Prostate gland (tissue), 2 donors: Measurements from ENCODE around the gene PEAR1. TPM values are rescaled to one million over a fixed set of nuclear protein-coding genes. Genes with fewer than 3 reads are reported as not detected.

ENCODE experiments used
- DNase-seq: peaks from one replicate; pipeline ENCODE4 v3.0.0-alpha.2; 2019; ENCODE audit warnings: low spot score
- H3K27ac ChIP-seq, 2 donors: fragments of 200-600 bp; sonication (generic); 2 replicates each; pipeline ENCODE4 v1.5.1; 2017 to 2019
- H3K27me3 ChIP-seq: fragments of 200-600 bp; sonication (generic); replicated peaks from 2 replicates; pipeline ENCODE4 v1.5.1; 2019; ENCODE audit not compliant: insufficient read depth
- H3K36me3 ChIP-seq, 2 donors: fragments of 200-600 bp; sonication (generic); 1 replicate in 1 of 2; 2 replicates in 1 of 2; pipeline versions ENCODE4 v1.5.1 to v1.8.1; 2017 to 2019
- H3K4me1 ChIP-seq: fragments of 200-600 bp; sonication (generic); replicated peaks from 2 replicates; pipeline ENCODE4 v1.5.1; 2019
- H3K4me3 ChIP-seq, 2 donors: fragments of 200-600 bp; sonication (generic); 2 replicates each; pipeline ENCODE4 v1.5.1; 2017 to 2019
- H3K9me3 ChIP-seq: fragments of 200-600 bp; sonication (generic); 2 replicates; pipeline ENCODE4 v1.5.1; 2017
- POLR2A ChIP-seq: fragments of 450-650 bp; IDR thresholded peaks from one replicate; pipeline ENCODE4 v1.6.1; 2016; ENCODE audit warnings: antibody characterized with exemption, mild to moderate bottlenecking
- POLR2AphosphoS5 ChIP-seq: sonication (generic); formaldehyde crosslinking; IDR thresholded peaks from one replicate; pipeline ENCODE4 v1.6.1; 2017; ENCODE audit warnings: antibody characterized with exemption
- WGBS: methylation state at CpG from one replicate; pipeline ENCODE4 v1.1.5; 2018; 5-methylcytosine and 5-hydroxymethylcytosine counted together
- intact Hi-C: fragments of 100-400 bp; cut with DNase I; formaldehyde crosslinking; loops from one replicate; pipeline ENCODE4 v1.14.2; 2022
- total RNA-seq, 2 donors: library from RNA; depleted of rRNA; stranded (reverse); fragments of >200 nt; gene quantifications; one replicate each; pipeline ENCODE4 v1.1.0, GENCODE V29; 2016
- TF ChIP-seq, protein P1 (sequence below), 4 experiments: fragments of 200-600 bp in 2 of 4; fragments of 450-650 bp in 2 of 4; sonication (generic) in 2 of 4; IDR thresholded peaks; 1 replicate in 3 of 4; 2 replicates in 1 of 4; pipeline ENCODE4 v1.5.1; 2016 to 2019; ENCODE audit warnings: antibody characterized with exemption in 4 of 4, mild to moderate bottlenecking in 2 of 4, moderate library complexity in 2 of 4

Gene PEAR1
- total RNA-seq, 2 donors from 2014 or later: 3.6 to 20.0 TPM

DNA sequence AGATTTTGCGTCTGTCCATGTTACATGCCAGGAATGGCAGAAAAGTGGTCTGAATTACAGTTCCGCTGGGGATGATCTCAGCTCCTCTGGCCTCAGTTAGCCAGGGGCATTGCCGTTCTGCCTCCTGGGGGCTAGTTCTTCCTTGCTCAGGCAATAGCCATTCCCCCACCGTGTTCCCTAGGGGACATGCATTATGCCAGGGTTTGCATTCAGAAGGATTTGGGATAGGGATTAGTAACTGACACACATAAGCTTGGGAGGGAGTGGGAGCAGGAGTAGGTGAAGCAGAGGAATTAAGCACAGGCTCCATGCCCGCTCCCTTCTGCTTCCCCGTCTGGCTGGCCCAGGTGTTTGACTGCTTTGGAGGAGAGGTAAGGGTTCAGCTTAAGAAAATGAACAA is 39.6 kb downstream of the PEAR1 start:
- intact Hi-C loops: no loop called here
- Histone ChIP-seq H3K27me3 (no peaks in the 10 kb centered on the region), H3K27ac (no peak overlapping the region), H3K4me1 (no peaks in the 10 kb centered on the region), H3K36me3 (no peaks in the 10 kb centered on the region), H3K9me3 (no peaks in the 10 kb centered on the region), H3K4me3 (no peak overlapping the region)
- 76% methylated on average over 6 of the region's 6 CpGs for WGBS
- no peak for DNase-seq
- TF ChIP-seq, protein P1, sequence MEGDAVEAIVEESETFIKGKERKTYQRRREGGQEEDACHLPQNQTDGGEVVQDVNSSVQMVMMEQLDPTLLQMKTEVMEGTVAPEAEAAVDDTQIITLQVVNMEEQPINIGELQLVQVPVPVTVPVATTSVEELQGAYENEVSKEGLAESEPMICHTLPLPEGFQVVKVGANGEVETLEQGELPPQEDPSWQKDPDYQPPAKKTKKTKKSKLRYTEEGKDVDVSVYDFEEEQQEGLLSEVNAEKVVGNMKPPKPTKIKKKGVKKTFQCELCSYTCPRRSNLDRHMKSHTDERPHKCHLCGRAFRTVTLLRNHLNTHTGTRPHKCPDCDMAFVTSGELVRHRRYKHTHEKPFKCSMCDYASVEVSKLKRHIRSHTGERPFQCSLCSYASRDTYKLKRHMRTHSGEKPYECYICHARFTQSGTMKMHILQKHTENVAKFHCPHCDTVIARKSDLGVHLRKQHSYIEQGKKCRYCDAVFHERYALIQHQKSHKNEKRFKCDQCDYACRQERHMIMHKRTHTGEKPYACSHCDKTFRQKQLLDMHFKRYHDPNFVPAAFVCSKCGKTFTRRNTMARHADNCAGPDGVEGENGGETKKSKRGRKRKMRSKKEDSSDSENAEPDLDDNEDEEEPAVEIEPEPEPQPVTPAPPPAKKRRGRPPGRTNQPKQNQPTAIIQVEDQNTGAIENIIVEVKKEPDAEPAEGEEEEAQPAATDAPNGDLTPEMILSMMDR (IDR thresholded peaks at IDR 0.05): no peak
- TF ChIP-seq POLR2AphosphoS5: no peak

DNA sequence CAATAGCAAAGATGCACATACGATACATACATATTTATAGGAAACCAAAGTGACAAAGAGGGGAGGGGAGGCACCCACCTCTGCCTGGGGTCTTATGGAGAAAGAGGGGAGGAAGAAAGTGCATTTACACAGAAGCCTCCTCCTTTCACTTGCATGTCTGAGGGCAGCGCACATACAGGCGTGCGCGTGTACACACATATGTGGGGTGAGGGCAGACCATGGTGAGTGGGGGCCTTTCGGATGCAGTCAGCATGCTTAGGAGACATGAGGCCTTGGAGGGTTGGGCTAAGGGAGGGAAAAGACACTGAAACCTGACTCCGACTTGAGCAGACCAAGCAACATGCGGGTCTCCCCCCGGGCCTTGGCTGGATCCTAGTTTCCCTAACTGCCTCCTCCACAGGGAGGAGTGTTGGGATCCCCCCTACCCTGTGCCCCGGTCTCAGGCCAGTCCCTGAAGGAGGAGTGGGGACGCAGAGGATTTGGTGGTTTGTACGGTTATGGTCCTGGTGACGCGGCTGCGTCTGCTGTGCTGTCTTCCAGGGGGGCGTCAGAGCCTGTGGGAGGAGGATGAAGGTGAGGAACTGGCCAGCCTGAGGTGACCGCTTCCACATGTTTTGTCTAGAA is 42.1 kb downstream of the PEAR1 start:
- no peak overlapping the region for H3K4me3 ChIP-seq
- DNase-seq: no peak
- no peaks in the 10 kb centered on the region for H3K36me3 ChIP-seq
- no peak overlapping the region for H3K27ac ChIP-seq
- TF ChIP-seq POLR2A (no peak), POLR2AphosphoS5 (no peak)
- TF ChIP-seq, protein P1 (IDR thresholded peaks at IDR 0.05): no peak
- H3K4me1 ChIP-seq: no peaks in the 10 kb centered on the region
- no peaks in the 10 kb centered on the region for H3K9me3 ChIP-seq
- no peaks in the 10 kb centered on the region for H3K27me3 ChIP-seq
- intact Hi-C loops: no loop called here
- WGBS: 74% methylated on average over 17 of the region's 17 CpGs

DNA sequence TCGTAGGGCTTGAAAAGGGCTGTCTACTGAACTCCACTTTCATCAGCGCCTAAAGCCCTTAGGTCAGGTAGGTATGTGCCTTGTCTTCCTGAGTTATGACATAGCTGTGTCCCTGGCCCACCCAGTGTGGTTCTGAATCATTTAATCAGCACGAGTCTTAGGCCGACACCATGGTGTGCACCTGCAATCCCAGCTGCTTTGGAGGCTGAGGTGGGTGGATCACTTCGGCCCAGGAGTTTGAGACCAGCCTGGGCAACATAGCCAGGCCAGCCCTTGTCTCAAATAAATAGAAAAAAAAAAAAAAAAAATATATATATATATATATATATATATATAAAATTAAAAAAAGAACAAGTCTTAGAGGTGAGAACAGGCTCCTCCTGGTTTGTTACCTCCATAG is 42.7 kb downstream of the PEAR1 start:
- intact Hi-C loops: no loop called here
- no peaks in the 10 kb centered on the region for H3K4me1 ChIP-seq
- TF ChIP-seq, protein P1 (IDR thresholded peaks at IDR 0.05): no peak
- TF ChIP-seq POLR2A (no peak), POLR2AphosphoS5 (no peak)
- no peaks in the 10 kb centered on the region for H3K9me3 ChIP-seq
- peaks cover 0 to 5% of the 10 kb centered on the region in 2 donors for H3K36me3 ChIP-seq
- no peak for DNase-seq
- 93% methylated on average over 5 of the region's 5 CpGs for WGBS
- no peak overlapping the region for H3K27ac ChIP-seq
- no peak overlapping the region for H3K4me3 ChIP-seq
- H3K27me3 ChIP-seq: no peaks in the 10 kb centered on the region

DNA sequence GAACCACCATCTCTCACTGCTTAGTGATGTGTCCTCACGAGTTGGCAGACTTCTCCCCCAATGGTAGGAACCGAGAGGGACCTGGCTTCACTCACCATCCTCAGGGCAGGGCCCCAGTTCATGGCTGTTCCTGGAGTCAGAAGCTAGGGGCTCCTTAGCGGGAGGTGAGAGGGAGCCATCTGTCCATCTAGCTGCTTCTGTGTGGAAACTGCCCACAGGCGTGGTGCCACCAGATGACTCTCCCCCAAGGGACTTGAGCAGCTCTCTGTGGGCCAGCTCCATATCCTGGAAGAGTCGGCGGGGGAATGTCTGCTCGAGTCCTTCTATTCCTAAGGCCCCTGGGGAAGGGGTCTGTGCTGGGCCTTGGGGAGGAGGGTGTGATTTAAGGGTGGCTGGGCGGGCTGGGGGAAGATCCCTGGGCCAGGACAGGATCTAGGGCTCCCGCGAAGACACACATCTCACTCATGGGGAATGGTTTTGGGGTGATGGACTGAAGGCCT is 43.3 kb downstream of the PEAR1 start:
- H3K27ac ChIP-seq: no peak overlapping the region
- no peaks in the 10 kb centered on the region for H3K9me3 ChIP-seq
- intact Hi-C loops: no loop called here
- DNase-seq: no peak
- peaks cover 0 to 9% of the 10 kb centered on the region in 2 donors for H3K36me3 ChIP-seq
- 82% methylated on average over 10 of the region's 10 CpGs for WGBS
- no peaks in the 10 kb centered on the region for H3K4me1 ChIP-seq
- TF ChIP-seq POLR2A (no peak), POLR2AphosphoS5 (no peak)
- TF ChIP-seq, protein P1 (IDR thresholded peaks at IDR 0.05): no peak
- H3K4me3 ChIP-seq: no peak overlapping the region
- no peaks in the 10 kb centered on the region for H3K27me3 ChIP-seq

- Histone ChIP-seq H3K27ac (no peak overlapping the region), H3K36me3 (peaks cover 0 to 9% of the 10 kb centered on the region in 2 donors), H3K4me3 (no peak overlapping the region), H3K27me3 (no peaks in the 10 kb centered on the region), H3K9me3 (no peaks in the 10 kb centered on the region), H3K4me1 (no peaks in the 10 kb centered on the region)
- no peak for DNase-seq
- TF ChIP-seq, protein P1 (IDR thresholded peaks at IDR 0.05): no peak
- TF ChIP-seq POLR2AphosphoS5 (no peak), POLR2A (no peak)
- intact Hi-C loops: no loop called here
- WGBS: 74% methylated on average over 8 of the region's 8 CpGs
Measured at GRCh38 chr1:156937883-156938282, 44.4 kb downstream of the PEAR1 start.
